ENCODE measurements around the gene AHRR.

- no peak for TF ChIP-seq POLR2AphosphoS5 (IDR thresholded peaks at IDR 0.05; ENCODE audit: low read depth, low read length)
- no peak for TF ChIP-seq TAF1 (IDR thresholded peaks at IDR 0.05; ENCODE audit: borderline replicate concordance, insufficient read depth, low read length)
- no peak for TF ChIP-seq SIN3A (IDR thresholded peaks at IDR 0.05; ENCODE audit: borderline replicate concordance, insufficient read depth, low read length)
- no peak for TF ChIP-seq REST (IDR thresholded peaks at IDR 0.05; ENCODE audit: insufficient read depth in 1 of 2, low read depth in 2 of 2, low read length in 2 of 2)
- TF ChIP-seq FOXP2 (optimal IDR thresholded peaks at IDR 0.05; ENCODE audit: borderline replicate concordance, extremely low read depth, extremely low read length, insufficient read depth): no peak
Measured at GRCh38 chr5:429453-430188, 108.1 kb downstream of the AHRR start.

All from PFSK-1 (cell line).